GM12875 (cell line): Measurements from ENCODE around the gene FAF1.
A peak's percentile ranks its signal among the peaks of the same experiment; 100 is the strongest.

Experiments used
- H3K4me3 ChIP-seq: one replicate; pipeline ENCODE4 v1.5.1; 2011; ENCODE audit warnings: low read depth, low read length, control low read depth
- TF ChIP-seq, protein P1 (sequence below): IDR thresholded peaks from 2 replicates; pipeline ENCODE4 v1.5.1; 2011; ENCODE audit warnings: low read depth, mild to moderate bottlenecking, control low read depth, inconsistent platforms, low read length, moderate library complexity, borderline replicate concordance; ENCODE audit not compliant: insufficient read depth

Gene FAF1

DNA sequence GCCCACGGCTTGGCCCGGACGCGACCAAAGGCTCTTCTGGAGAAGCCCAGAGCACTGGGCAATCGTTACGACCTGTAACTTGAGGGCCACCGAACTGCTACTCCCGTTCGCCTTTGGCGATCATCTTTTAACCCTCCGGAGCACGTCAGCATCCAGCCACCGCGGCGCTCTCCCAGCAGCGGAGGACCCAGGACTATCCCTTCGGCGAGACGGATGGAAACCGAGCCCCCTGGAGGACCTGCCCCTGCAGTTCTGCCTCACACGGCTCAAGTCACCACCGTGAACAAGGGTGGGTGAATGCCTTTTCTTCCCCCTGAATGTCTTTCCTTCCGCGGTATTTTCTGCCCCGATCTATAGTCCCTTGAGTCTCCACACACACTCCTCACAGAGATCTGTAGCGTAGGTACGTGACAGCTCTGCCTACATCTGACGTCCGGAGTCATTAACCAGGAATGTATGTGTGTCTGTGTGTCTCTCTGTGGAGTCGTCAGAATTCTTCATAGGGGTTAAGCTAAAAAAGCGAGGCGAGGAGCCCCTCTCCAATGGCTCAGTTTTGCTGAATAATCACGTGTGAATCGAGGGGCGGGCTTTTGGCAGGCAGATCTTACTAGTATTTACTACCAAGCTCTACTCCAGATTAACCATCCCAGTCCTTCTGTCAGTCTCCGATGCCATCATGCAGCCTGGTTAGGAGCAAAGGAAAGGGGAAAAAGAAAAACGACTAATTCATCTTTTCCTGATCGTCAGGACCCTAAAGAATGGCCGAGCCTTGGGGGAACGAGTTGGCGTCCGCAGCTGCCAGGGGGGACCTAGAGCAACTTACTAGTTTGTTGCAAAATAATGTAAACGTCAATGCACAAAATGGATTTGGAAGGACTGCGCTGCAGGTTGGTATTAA is 9.8 kb upstream of the FAF1 start, which contains the start of gene CDKN2C:
Gene CDKN2C, plus strand, starts transcription at position 635 of the 898 bp plus-strand sequence. Its CDS starts 124 bp downstream, at position 759.
- peak within 1 kb of the TSS; percentile 69 for H3K4me3 ChIP-seq
- TF ChIP-seq, protein P1, sequence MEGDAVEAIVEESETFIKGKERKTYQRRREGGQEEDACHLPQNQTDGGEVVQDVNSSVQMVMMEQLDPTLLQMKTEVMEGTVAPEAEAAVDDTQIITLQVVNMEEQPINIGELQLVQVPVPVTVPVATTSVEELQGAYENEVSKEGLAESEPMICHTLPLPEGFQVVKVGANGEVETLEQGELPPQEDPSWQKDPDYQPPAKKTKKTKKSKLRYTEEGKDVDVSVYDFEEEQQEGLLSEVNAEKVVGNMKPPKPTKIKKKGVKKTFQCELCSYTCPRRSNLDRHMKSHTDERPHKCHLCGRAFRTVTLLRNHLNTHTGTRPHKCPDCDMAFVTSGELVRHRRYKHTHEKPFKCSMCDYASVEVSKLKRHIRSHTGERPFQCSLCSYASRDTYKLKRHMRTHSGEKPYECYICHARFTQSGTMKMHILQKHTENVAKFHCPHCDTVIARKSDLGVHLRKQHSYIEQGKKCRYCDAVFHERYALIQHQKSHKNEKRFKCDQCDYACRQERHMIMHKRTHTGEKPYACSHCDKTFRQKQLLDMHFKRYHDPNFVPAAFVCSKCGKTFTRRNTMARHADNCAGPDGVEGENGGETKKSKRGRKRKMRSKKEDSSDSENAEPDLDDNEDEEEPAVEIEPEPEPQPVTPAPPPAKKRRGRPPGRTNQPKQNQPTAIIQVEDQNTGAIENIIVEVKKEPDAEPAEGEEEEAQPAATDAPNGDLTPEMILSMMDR = 0 out of 2 replicates have a peak, but pooled peaks have one; percentile 9

DNA sequence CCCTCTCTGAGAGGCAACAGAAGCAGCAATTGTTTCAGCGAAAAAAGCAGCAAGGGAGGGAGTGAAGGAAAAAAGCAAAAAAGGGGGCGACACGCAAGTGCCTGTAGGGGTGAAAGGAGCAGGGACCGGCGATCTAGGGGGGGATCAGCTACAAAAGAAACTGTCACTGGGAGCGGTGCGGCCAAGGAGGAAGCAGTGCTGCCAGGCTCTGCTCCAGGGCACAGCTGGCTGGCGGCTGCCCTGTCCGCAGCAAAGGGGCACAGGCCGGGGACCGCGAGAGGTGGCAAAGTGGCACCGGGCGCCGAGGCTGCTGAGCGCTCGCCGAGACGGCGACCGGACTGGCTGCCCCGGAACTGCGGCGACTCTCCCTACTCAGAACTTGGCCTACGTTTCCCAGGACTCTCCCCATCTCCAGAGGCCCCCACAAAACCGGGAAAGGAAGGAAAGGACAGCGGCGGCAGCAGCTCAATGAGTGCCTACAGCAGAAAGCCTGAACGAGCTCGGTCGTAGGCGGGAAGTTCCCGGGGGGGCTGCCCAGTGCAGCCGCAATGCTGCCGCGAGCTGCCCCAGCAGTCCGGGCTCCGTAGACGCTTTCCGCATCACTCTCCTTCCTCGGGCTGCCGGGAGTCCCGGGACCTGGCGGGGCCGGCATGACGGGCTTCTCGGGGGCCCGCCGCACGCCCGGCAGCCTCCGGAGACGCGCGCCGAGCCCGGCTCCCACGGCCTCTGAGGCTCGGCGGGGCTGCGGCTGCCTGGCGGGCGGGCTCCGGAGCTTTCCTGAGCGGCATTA is 8.9 kb upstream of the FAF1 start:
- peak overlapping the region; percentile 69 for H3K4me3 ChIP-seq
- TF ChIP-seq, protein P1 = no peak

DNA sequence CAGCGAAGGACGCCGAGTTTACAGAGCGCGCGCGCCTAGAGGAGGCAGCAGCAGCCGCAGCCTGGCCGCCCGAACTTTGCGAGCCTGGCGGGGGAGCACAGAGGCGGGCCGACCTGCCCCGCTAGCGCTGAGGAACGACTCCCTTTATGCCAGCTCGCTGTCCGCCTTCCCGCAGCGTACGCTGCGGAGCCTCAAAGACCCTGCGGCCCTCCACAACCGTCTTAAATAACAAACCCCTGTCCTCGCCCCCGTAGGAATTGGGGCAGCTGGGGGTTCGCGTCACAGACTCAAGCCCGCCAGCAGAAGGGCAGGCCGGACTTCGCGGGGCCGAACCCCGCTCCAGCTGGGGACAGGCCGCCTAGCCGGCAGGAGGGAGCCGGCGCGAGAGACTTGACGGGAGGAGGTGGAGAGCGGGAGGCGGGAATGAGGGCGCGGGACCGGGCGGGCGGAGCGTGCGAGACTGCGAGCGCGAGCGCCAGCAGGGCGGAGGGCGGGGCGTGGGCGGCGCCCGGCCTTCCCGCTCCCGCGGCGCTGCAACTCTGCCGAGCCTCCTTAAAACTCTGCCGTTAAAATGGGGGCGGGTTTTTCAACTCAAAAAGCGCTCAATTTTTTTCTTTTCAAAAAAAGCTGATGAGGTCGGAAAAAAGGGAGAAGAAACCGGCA is 8.2 kb upstream of the FAF1 start:
- peak overlapping the region; percentile 69 for H3K4me3 ChIP-seq

DNA sequence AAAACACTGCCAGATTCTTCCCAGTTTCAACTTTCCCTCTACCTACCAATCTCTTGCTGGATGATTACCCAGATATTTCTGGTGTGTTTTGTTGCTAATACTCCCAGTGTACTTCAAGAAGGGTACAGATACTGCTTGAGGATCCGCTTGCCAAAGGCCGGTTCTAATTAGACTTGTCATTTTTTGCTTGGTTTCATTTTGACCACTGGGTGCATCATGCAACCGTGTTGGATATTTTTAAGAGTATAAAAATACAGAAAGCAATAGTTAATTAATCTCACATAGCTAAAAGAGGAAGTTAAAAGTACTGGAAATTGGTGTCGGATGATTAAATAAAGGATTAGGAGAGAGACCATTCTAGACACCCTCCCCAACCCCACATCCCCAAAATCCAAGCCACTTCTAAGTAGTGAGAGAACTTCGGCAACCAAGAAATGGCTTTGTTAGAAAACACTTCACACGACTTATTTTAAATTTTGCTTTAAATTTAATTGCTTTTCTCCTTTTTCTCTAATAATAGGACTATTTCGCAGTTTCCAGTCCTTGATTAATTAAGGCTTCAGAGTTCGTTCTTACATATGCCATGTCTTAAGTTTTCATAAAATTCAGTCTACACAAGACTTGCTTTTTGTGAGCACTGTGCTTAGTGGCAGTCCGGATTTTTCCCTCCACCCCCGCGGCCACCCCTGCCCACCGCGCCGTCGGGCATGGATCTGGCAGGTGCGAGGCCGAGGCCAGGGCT is 7.5 kb upstream of the FAF1 start:
- H3K4me3 ChIP-seq = peak overlapping the region; percentile 69
- TF ChIP-seq, protein P1 = no peak

More for the DNA sequence above, 8.2 kb upstream of the FAF1 start:
- TF ChIP-seq, protein P1 = peak; percentile 44

DNA sequence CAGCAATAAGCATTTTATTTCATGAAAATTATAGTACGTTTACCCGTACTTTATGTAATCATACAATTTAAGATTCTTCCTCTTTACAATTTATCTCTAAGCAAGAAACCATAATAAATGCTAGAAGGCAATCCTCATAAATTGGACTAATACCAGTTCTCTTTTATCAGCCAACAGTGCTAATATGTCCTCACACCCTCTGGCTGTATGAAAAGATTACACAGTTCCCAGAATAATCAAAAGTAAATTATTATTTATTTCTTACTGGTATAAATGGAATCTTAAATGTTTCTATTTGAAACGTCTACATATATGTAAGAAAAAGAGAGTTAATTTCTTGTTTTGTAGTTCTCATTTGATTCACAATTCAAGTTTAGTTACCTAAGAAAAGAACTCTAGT is 6.9 kb upstream of the FAF1 start:
- TF ChIP-seq, protein P1 = no peak
- no peak overlapping the region for H3K4me3 ChIP-seq

DNA sequence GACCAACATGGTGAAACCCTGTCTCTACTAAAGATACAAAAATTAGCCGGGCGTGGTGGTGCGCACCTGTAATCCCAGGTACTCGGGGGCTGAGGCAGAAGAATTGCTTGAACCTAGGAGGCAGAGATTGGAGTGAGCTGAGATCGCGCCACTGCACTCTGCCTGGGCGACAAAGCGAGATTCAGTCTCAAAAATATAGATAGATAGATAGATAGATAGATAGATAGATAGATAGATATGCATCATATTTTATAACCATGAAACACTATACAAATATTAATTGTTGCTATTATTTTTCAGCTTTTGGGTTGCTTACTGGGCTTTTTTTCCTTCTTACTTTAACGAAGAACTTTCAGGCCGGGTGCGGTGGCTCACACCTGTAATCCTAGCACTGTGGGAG is 4.8 kb upstream of the FAF1 start:
- TF ChIP-seq, protein P1 = no peak
- no peak overlapping the region for H3K4me3 ChIP-seq
